Muscle layer of duodenum (tissue), 2 donors: Measurements from ENCODE around the gene C10orf53.

ENCODE experiments used
- H3K27ac ChIP-seq: one replicate; pipeline ENCODE4 v1.7.0; 2013; ENCODE audit warnings: mild to moderate bottlenecking, low read length
- H3K27me3 ChIP-seq: one replicate; pipeline ENCODE4 v1.7.0; 2013; ENCODE audit warnings: low read depth, mild to moderate bottlenecking, control low read depth, low read length
- H3K36me3 ChIP-seq, 2 donors: one replicate each; pipeline ENCODE4 v1.7.0; 2013; ENCODE audit warnings: low read length in 2 of 2, control low read depth in 1 of 2, mild to moderate bottlenecking in 1 of 2; ENCODE audit not compliant: insufficient read depth in 2 of 2, control insufficient read depth in 1 of 2
- H3K4me1 ChIP-seq, 2 donors: one replicate each; pipeline ENCODE4 v1.7.0; 2013; ENCODE audit warnings: low read length in 2 of 2, mild to moderate bottlenecking in 2 of 2, control low read depth in 1 of 2, moderate library complexity in 1 of 2; ENCODE audit not compliant: insufficient read depth in 2 of 2, control insufficient read depth in 1 of 2
- H3K4me3 ChIP-seq, 2 donors: one replicate each; pipeline ENCODE4 v1.7.0; 2013; ENCODE audit warnings: low read length in 2 of 2, low read depth in 1 of 2, mild to moderate bottlenecking in 1 of 2
- H3K9me3 ChIP-seq, 2 donors: one replicate each; pipeline ENCODE4 v1.7.0; 2013; ENCODE audit warnings: low read length in 2 of 2, control low read depth in 1 of 2, mild to moderate bottlenecking in 1 of 2; ENCODE audit not compliant: control insufficient read depth in 1 of 2
- donor health status: healthy.

C10orf53 gene

DNA sequence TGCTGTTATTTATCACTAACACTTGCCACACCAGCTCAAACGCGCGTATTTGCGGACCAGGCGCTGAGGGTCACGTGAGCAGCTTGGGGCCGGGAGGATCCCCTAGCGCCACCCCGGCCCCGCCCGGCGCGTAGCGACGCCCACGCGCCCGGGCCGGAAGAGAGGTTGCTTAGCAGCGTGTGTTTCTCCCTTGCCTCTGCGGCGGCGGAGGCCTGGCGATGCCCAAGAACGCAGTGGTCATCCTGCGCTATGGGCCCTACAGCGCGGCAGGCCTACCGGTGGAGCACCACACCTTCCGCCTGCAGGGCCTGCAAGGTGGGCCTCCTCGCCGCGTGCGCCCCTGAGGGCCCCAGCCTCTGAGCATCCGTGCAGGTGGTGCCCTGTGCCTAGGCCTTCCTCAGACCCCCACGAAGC is at the start of gene C10orf53:
Gene C10orf53 (plus strand): TSS at position 172 of the 414 bp plus-strand sequence. CDS start 47 bp downstream, at position 219.
- Histone ChIP-seq H3K4me3 (no peak within 1 kb of the TSS), H3K27ac (no peak within 1 kb of the TSS), H3K27me3 (no peaks in the 10 kb centered on the region), H3K36me3 (no peaks in the 10 kb centered on the region), H3K9me3 (peaks cover 11 to 16% of the 10 kb centered on the region in 2 donors), H3K4me1 (no peaks in the 10 kb centered on the region)

DNA sequence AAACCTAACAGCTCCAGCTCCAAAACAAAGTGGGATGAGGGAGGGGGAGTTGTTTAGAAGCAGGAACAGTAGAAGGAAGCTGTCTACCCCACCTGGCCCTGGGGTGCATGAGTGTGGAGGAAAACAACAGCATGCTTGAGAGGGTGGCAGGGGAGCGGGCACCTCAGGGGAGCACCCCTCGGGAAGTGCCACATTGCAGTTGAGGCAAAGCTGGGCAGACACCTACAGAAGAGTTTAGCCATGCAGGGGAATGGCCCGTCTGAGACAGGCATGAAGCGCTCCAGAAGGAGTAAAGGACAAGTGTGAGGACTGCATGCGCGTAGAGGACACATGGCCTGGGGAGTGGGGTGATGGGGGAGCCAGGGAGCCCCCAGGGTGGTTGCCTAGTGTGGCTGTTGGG is 47.5 kb upstream of the C10orf53 start:
- H3K4me3 ChIP-seq = no peak overlapping the region
- no peak overlapping the region for H3K27ac ChIP-seq
- no peaks in the 10 kb centered on the region for H3K9me3 ChIP-seq
- no peaks in the 10 kb centered on the region for H3K27me3 ChIP-seq
- no peaks in the 10 kb centered on the region for H3K36me3 ChIP-seq
- no peaks in the 10 kb centered on the region for H3K4me1 ChIP-seq

- no peak overlapping the region for H3K27ac ChIP-seq
- no peaks in the 10 kb centered on the region for H3K27me3 ChIP-seq
- H3K9me3 ChIP-seq = no peaks in the 10 kb centered on the region
- no peak overlapping the region for H3K4me3 ChIP-seq
- no peaks in the 10 kb centered on the region for H3K36me3 ChIP-seq
- no peaks in the 10 kb centered on the region for H3K4me1 ChIP-seq
Measured at GRCh38 chr10:49632406-49633317, 46.8 kb upstream of the C10orf53 start.

DNA sequence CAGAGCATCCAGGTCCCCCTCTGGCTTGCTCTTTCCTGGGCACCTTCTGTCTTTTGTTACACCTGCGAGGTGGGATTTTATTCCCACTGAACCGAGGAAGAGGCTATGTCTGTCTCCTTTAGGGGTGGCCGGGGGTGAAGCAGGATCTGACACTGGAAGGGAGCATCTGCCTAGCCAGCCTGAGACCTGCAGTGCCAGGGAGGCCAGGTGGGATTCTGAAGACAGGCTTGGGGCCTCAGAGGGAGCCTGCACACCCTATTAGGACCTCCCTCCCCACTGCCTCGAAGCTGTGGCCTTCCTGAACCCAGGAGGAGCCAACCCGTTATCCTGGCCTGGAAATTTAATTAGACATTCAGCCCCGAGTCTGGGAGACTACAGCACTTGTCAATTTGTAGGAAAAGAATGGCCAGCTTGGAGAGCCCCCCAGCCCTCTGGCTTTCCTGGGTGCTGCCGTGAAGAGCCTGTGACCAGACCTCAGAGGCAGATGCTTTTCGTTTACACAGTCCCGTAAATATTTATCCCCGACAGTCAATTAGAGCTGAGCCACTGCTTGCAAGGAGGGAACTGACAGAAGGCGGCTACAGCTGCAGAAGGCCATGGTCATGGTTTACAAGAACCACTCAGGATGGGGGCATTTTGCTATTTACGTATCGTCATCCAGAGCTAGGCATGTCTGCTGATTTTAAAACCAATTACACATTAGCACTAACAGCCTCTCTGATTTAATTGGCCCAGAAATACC is 46.0 kb upstream of the C10orf53 start:
- Histone ChIP-seq H3K9me3 (no peaks in the 10 kb centered on the region), H3K4me1 (no peaks in the 10 kb centered on the region), H3K4me3 (no peak overlapping the region), H3K27me3 (no peaks in the 10 kb centered on the region), H3K36me3 (no peaks in the 10 kb centered on the region), H3K27ac (no peak overlapping the region)

DNA sequence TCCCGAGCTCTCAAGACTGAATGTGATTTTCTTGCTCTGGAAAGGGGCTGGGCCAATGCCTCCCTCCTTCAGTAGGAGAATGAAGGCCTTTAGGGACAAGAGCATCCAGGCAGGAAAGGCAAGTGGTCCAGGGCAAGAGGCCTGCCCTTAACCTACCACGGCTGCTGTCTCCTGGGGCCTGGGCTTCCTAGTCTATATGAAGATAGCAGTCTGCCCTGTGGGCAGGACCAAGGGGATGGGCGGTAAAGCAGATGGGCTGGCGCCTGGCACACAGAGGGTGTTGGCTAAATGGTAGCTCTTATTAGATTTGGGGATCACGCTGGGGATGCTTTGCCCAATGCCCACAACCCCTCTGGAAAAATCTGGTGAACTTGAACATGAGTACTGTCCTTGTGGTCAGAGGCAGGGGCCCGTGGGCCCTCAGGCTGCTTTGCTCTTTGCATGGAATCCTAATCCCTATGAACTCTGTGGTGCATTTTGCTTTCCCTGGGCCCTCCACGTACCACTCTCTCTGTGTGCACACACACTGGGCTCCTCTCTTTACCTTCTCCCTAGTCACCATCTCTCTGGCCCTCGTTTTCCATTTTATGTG is 45.3 kb upstream of the C10orf53 start:
- no peaks in the 10 kb centered on the region for H3K9me3 ChIP-seq
- H3K27ac ChIP-seq = no peak overlapping the region
- no peaks in the 10 kb centered on the region for H3K27me3 ChIP-seq
- no peaks in the 10 kb centered on the region for H3K36me3 ChIP-seq
- no peaks in the 10 kb centered on the region for H3K4me1 ChIP-seq
- no peak overlapping the region for H3K4me3 ChIP-seq

DNA sequence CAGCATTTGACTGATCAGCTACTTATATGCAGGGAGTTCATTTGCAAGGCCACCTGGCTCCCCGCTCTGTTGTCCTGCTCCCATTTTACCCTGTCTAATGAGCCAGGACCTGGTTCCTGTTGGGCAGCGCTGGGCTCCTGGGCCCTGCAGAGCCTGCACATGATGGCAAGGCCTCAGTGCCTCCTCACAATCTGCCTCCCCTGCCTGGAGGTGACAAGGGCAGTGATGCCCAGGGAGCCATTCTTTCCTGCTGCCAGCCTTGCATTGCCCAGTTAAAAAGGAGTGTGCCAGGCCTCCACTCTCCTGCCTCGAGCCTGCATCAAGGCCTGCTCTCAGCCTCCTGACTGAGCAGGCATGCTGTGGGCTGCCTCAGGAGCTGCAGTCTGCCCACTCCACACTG is 37.1 kb upstream of the C10orf53 start:
- Histone ChIP-seq H3K36me3 (no peaks in the 10 kb centered on the region), H3K4me3 (no peak overlapping the region), H3K27me3 (peaks cover 6% of the 10 kb centered on the region), H3K9me3 (no peaks in the 10 kb centered on the region), H3K4me1 (no peaks in the 10 kb centered on the region), H3K27ac (no peak overlapping the region)

GRCh38 chr10:49643241-49644034 is 36.0 kb upstream of the C10orf53 start:
- Histone ChIP-seq H3K4me3 (no peak overlapping the region), H3K27ac (no peak overlapping the region), H3K27me3 (peaks cover 6% of the 10 kb centered on the region), H3K9me3 (no peaks in the 10 kb centered on the region), H3K36me3 (no peaks in the 10 kb centered on the region), H3K4me1 (no peaks in the 10 kb centered on the region)

GRCh38 chr10:49644035-49644646 is 35.3 kb upstream of the C10orf53 start:
- no peaks in the 10 kb centered on the region for H3K4me1 ChIP-seq
- no peak overlapping the region for H3K27ac ChIP-seq
- no peak overlapping the region for H3K4me3 ChIP-seq
- peaks cover 6% of the 10 kb centered on the region for H3K27me3 ChIP-seq
- no peaks in the 10 kb centered on the region for H3K9me3 ChIP-seq
- H3K36me3 ChIP-seq = no peaks in the 10 kb centered on the region

GRCh38 chr10:49645417-49645816 is 34.0 kb upstream of the C10orf53 start:
- Histone ChIP-seq H3K9me3 (no peaks in the 10 kb centered on the region), H3K27ac (no peak overlapping the region), H3K4me3 (no peak overlapping the region), H3K27me3 (peaks cover 6% of the 10 kb centered on the region), H3K36me3 (no peaks in the 10 kb centered on the region), H3K4me1 (no peaks in the 10 kb centered on the region)

GRCh38 chr10:49645871-49646870 is 33.3 kb upstream of the C10orf53 start:
- Histone ChIP-seq H3K27me3 (no peaks in the 10 kb centered on the region), H3K4me1 (no peaks in the 10 kb centered on the region), H3K9me3 (no peaks in the 10 kb centered on the region), H3K36me3 (no peaks in the 10 kb centered on the region), H3K27ac (no peak overlapping the region), H3K4me3 (no peak overlapping the region)
